Activated CD4-positive, CD25-positive, alpha-beta regulatory T cell treated with anti-CD3 and anti-CD28 coated beads, Interleukin-2, amount 50 U/mL, for 72 hours (primary cell): ENCODE data around the gene EXOC3.

Experiments
- DNase-seq: peaks from one replicate; pipeline ENCODE4 v3.0.0; 2021

EXOC3 gene

GRCh38 chr5:427415-428087 is 15.4 kb upstream of the EXOC3 start:
- DNase-seq: peak; percentile 22

- DNase-seq: peak; percentile 17
Measured at GRCh38 chr5:428219-428618, 14.8 kb upstream of the EXOC3 start.

- peak; percentile 25 for DNase-seq
Measured at GRCh38 chr5:428754-429452, 14.1 kb upstream of the EXOC3 start.

GRCh38 chr5:429453-430188 is 13.4 kb upstream of the EXOC3 start:
- peak; percentile 26 for DNase-seq

GRCh38 chr5:430214-430925 is 12.6 kb upstream of the EXOC3 start:
- DNase-seq: peak; percentile 26

GRCh38 chr5:431001-431710 is 11.8 kb upstream of the EXOC3 start:
- peak; percentile 37 for DNase-seq

GRCh38 chr5:431711-432050 is 11.3 kb upstream of the EXOC3 start:
- DNase-seq: peak; percentile 25

GRCh38 chr5:432201-432927 is 10.6 kb upstream of the EXOC3 start:
- no peak for DNase-seq

GRCh38 chr5:432928-433791 is 9.8 kb upstream of the EXOC3 start:
- peak; percentile 27 for DNase-seq

- DNase-seq: peak; percentile 29
Measured at GRCh38 chr5:433836-434235, 9.1 kb upstream of the EXOC3 start.

GRCh38 chr5:434443-435146 is 8.4 kb upstream of the EXOC3 start:
- DNase-seq: peak; percentile 12

GRCh38 chr5:435156-435790 is 7.7 kb upstream of the EXOC3 start:
- DNase-seq: peak; percentile 21

- peak; percentile 24 for DNase-seq
Measured at GRCh38 chr5:435961-436640, 6.9 kb upstream of the EXOC3 start.

GRCh38 chr5:436641-436975 is 6.4 kb upstream of the EXOC3 start:
- DNase-seq: peak; percentile 19

GRCh38 chr5:437281-437771 is 5.7 kb upstream of the EXOC3 start:
- peak; percentile 19 for DNase-seq

GRCh38 chr5:438481-438981 is 4.4 kb upstream of the EXOC3 start:
- DNase-seq: no peak

GRCh38 chr5:439181-439580 is 3.8 kb upstream of the EXOC3 start:
- no peak for DNase-seq

- DNase-seq: no peak
Measured at GRCh38 chr5:439636-440035, 3.3 kb upstream of the EXOC3 start.
